Fibroblast of pulmonary artery (primary cell): ENCODE data around the gene SPRING1.
"Not testable (repeated sequence)": the region's sequence is repeated elsewhere in the genome, so short reads cannot be mapped to it uniquely, and the experiment has no call there.

Source experiments
- DNase-seq: peaks from one replicate; pipeline ENCODE4 v3.0.0-alpha.2; 2010; ENCODE audit warnings: low read depth
- H3K4me3 ChIP-seq: replicated peaks from 2 replicates; pipeline ENCODE4 v1.5.1; 2011; ENCODE audit warnings: low read depth, mild to moderate bottlenecking, control low read depth, low read length, moderate library complexity
- CTCF ChIP-seq: IDR thresholded peaks from 2 replicates; pipeline ENCODE4 v1.5.1; 2011; ENCODE audit warnings: mild to moderate bottlenecking, control low read depth, low read length, inconsistent platforms; ENCODE audit errors: missing control alignments

SPRING1 gene

DNA sequence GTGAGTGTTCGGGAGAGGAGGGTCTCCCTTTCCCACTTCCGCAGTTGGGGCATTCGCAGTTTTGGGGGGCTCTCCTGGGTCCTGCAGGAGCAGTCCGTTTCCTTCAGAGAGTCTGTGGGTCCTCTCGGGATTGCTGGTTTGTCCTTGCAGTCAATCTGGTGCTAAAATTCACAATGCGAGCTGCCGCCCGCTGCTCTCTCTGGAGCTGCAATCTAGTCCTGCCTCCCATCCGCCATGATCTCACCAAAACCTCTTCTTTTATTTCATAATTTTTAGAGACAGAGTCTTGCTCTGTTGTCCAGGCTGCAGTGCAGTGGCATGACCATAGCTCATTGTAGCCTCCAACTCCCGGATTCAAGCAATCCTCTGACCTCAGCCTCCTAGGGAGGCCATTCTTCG is 22.8 kb upstream of the SPRING1 start:
- no peak for DNase-seq
- TF ChIP-seq CTCF: no peak
- no peak overlapping the region for H3K4me3 ChIP-seq

DNA sequence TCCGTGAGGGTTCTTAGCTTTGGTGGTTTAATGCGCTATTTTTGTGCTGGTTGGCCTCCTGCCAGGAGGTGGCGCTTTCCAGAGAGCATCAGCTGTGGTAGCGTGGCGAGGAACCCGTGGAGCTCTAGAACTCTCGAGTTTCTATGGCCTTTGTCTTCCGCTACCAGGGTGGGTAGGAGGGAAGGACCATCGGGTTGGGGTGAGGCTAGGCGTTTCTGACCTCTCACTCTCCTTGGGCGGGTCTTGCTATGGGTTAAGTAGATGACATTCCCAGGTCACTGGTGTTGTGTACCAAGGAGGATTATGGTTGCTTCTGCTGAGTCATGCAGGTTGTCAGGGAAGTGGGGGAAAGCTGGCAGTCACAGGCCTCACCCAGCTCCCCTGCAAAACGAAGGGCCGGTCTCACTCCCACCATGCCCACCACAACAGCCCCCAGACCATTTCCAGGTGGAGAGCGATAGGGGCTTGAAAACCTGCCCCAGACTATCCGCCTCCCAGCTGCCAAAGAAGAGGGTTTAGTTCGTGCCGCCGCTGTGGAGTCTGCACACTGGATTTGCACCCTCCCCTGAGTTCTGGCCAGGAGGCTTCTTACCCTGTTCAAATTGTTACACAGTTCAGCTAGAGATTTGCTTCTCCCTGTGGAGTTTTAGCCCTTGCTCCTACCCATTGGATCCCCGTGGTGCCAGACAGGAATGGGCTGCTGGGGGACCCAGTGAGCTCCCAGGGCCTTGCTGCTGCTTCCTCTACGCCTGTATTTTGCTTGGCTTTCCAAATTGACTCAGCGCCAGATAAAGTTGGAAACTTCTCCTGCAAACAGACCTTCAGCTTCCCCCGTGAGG is 22.1 kb upstream of the SPRING1 start:
- no peak overlapping the region for H3K4me3 ChIP-seq
- DNase-seq: no peak
- no peak for TF ChIP-seq CTCF

GRCh38 chr12:116754783-116755182 is 16.9 kb upstream of the SPRING1 start:
- not testable (repeated sequence) for H3K4me3 ChIP-seq, DNase-seq

DNA sequence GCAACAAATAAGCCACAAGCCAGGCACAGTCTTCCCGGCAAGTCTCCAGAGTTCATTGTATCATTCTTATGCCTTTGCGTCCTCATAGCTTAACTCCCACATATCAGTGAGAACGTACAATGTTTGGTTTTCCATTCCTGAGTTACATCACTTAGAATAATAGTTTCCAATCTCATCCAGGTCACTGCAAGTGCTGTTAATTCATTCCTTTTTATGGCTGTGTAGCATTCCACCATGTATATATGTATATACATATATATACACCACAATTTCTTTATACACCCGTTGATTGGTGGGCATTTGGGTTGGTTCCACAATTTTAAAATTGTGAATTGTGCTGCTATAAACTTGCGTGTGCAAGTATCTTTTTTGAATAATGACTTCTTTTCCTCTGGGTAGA is 16.2 kb upstream of the SPRING1 start:
- not testable (repeated sequence) for DNase-seq, H3K4me3 ChIP-seq

DNA sequence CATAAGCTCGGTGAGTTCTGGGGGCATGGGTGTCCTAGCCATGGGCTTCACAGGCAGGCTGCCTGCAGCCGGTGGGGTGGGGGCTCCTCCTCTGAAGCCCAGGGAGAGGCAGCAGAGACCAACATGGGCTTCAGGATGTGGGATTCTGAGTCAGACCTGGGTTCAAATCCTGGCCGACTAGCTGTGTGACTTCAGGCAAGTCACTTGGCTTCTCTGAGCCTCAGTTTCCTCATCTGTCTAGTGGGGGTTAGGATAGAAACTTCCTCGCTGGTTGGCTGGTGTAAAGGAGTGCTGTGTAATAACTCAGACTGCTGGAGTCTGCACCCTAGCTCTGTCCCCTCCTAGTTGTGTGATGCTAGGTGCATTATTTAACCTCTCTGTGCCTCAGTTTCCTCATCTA is 12.4 kb upstream of the SPRING1 start:
- no peak for TF ChIP-seq CTCF
- no peak for DNase-seq
- no peak overlapping the region for H3K4me3 ChIP-seq

DNA sequence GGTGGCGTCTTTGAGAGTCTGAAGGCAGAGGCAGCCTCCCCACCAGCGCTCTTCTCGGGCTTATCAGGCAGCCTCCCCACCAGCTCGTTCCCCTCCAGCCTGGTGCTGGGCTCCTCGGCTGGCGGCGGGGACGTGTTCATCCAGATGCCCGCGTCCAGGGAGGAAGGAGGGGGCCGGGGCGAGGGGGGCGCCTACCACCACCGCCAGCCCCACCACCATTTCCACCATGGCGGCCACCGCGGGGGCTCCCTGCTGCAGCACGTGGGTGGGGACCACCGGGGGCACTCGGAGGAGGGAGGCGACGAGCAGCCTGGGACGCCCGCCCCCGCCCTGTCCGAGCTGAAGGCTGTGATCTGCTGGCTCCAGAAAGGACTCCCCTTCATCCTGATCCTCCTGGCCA is 12.0 kb upstream of the SPRING1 start:
- no peak overlapping the region for H3K4me3 ChIP-seq
- TF ChIP-seq CTCF: no peak
- no peak for DNase-seq

DNA sequence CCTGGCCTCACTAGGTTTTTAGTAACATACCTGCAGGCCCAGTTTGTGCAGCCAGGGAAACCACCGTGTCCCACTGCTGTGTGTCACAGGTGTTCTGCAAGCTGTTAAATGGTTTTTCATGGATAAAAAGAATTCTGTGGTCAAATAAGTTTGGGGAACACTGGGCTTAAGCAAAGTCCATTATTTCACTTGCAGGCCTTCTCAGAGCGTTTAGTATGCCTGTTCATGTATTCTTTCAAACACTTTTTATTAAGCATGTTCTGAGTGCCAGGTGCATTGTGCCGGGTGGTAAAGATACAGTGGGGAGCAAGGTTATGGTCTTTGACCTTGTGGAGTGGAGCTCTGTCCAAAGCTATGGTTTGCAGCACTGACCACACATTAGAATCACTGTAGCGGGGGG is 7.7 kb upstream of the SPRING1 start:
- DNase-seq: no peak
- no peak for TF ChIP-seq CTCF
- no peak overlapping the region for H3K4me3 ChIP-seq

DNA sequence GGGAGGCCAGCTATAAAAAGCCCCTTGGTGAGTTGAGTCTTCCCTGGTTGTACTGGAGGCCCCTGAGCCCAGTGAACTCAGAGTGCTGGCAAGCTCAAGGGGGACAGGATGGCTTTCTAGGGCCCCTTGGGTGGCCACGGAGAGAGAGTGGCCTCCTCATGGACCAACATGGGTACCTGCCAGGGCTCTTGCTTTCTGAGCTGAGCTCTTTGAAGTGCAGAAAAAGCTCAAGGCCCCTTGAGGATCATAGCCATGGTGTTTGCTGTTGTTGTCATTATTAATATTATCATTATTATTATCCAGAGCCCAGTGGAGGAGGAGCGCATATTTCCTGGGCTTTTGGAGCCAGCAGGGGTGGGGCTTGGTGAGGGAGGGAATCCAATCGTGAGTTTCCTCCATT is 6.9 kb upstream of the SPRING1 start:
- DNase-seq: no peak
- TF ChIP-seq CTCF: no peak
- no peak overlapping the region for H3K4me3 ChIP-seq

DNA sequence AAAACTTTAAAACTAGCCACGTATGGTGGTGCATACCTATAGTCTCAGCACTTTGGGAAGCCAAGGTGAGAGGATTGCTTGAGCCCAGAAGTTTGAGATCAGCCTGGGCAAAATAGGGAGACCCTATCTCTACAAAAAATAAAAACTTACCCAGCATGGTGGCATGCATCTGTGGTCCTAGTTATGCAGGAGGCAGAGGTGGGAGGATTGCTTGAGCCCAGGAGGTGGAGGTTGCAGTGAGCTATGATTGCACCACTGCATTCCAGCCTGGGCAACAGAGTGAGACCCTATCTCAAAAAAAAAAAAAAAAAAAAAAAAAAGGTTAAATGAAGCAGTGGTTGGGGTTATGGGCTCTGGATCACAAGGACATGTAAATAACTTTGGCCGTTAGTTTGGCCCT is 4.9 kb upstream of the SPRING1 start:
- not testable (repeated sequence) for DNase-seq, H3K4me3 ChIP-seq
